Stimulated activated memory B cell treated with anti-CD40 and anti-IgM and Interleukin-4, amounts not matched to agents 10 μg/mL and 1 μg/mL and 100 μg/mL, for 72 hours (primary cell): ENCODE measurements around the gene GP9.
A peak's percentile ranks its signal among the peaks of the same experiment; 100 is the strongest.

Source experiments
- ATAC-seq: fragments of 150-1000 bp; cut with Tn5 transposase; 2 replicates; pipeline ENCODE4 v1.10.0; 2021
- H3K27ac Mint-ChIP-seq: one replicate; pipeline ENCODE4 v1.8.0; 2022; ENCODE audit warnings: mild to moderate bottlenecking, mixed read lengths
- H3K27me3 Mint-ChIP-seq: one replicate; pipeline ENCODE4 v1.8.0; 2022; ENCODE audit warnings: mixed read lengths
- H3K36me3 Mint-ChIP-seq: one replicate; pipeline ENCODE4 v1.8.0; 2022; ENCODE audit warnings: mixed read lengths
- H3K4me1 Mint-ChIP-seq: one replicate; pipeline ENCODE4 v1.8.0; 2022; ENCODE audit warnings: mixed read lengths
- H3K4me3 Mint-ChIP-seq: one replicate; pipeline ENCODE4 v1.8.0; 2022; ENCODE audit warnings: mild to moderate bottlenecking, moderate library complexity, mixed read lengths
- H3K9me3 Mint-ChIP-seq: one replicate; pipeline ENCODE4 v1.8.0; 2022; ENCODE audit warnings: mixed read lengths

GP9 gene

DNA sequence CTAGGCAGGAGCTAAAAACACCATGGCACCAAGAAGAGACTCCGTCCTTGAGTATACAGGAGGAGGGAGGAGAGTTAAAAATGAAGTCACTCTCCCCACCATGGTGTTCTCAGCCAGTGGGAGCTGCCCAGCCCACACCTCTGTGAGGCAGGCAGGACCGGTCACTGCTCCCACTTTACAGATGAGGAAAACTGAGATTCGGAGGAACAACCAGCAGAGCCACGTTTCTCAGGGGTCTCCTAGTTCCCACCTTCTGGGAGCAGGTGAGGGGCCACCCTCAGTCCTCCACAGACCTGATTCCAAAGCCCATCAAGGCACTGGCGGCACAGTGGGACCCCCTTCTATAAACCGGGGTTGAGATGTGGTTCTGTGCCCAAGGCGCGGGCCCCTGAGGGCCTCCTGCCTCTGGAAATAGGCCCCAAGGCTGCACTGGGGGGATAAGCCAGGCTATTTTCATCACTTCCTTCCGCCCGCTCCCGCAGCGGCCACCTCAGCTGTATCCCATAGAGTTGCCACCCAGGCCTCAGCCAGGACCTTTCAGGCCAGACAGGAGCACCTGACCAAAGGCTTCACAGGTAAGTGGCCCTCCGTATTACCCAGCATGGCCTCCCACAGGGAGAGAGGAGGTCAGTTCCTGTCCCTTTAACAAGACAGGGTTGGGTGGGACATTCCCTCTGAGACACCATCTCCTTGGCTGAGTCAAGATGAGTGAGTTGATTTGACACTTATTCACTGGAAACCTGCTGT is at the start of gene GP9:
GP9 (plus strand) TSS at position 504 of the 747 bp plus-strand sequence. CDS start 961 bp downstream, outside the sequence.
- no peaks in the 10 kb centered on the region for H3K36me3 Mint-ChIP-seq
- H3K4me3 Mint-ChIP-seq: no peak within 1 kb of the TSS
- H3K9me3 Mint-ChIP-seq: no peaks in the 10 kb centered on the region
- H3K27ac Mint-ChIP-seq: no peak within 1 kb of the TSS
- ATAC-seq: no peak
- H3K27me3 Mint-ChIP-seq: peaks cover 64% of the 10 kb centered on the region
- H3K4me1 Mint-ChIP-seq: peaks cover 8% of the 10 kb centered on the region

- ATAC-seq: no peak
- Mint-ChIP-seq H3K27ac (no peak overlapping the region), H3K36me3 (no peaks in the 10 kb centered on the region), H3K4me1 (peaks cover 33% of the 10 kb centered on the region), H3K27me3 (no peaks in the 10 kb centered on the region), H3K4me3 (no peak overlapping the region), H3K9me3 (no peaks in the 10 kb centered on the region)
Measured at GRCh38 chr3:129013491-129013891, 47.1 kb upstream of the GP9 start.

DNA sequence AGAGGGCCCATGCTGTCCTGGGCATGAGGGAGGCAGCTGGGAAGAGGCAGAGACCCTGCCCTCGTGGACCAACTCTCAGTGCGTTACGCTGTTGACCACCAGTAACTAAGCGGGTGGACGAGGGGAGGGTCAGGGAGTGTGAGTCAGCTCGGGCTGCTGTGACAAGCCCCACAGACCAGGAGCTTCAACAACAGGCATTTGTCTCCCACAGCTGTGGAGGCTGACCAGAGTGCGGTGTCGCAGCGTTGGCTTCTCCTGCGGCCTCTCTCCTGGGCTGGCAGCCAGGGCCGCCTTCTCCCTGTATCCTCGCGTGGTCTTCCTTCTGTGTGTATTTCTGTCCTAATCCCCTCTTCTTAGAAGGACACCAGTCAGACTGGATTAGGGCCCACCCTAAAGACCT is 46.4 kb upstream of the GP9 start:
- Mint-ChIP-seq H3K36me3 (no peaks in the 10 kb centered on the region), H3K9me3 (no peaks in the 10 kb centered on the region), H3K27me3 (no peaks in the 10 kb centered on the region), H3K27ac (no peak overlapping the region), H3K4me3 (no peak overlapping the region), H3K4me1 (peaks cover 39% of the 10 kb centered on the region)
- no peak for ATAC-seq

DNA sequence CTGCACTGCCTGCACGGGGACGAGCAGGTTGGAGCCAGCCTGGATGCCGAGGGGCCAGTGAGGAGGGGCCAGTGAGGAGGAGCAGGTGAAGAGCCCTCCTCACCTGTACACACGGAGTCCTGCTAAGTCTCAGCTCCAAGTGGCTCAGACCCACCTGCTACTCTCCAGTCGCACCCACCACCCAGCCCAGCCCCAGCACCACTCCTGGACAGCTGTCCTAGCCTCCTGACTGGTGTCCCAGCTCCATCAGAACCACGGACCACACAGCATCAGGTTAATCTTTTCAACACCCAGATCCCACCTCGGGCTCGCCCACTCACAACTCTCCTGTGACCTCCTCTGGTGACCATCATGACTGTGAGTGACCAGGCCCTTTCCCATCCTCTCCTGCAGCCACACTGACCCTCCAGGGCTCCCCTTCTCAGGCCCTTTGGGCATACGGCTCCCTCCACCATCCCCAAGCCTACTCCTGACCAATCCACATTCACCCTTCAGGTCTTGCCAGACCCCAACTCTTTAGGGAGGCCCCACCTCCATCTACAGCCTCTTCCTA is 45.7 kb upstream of the GP9 start:
- peak overlapping the region; percentile 69 for H3K27ac Mint-ChIP-seq
- H3K4me1 Mint-ChIP-seq: peaks cover 40% of the 10 kb centered on the region
- no peaks in the 10 kb centered on the region for H3K36me3 Mint-ChIP-seq
- H3K9me3 Mint-ChIP-seq: no peaks in the 10 kb centered on the region
- H3K4me3 Mint-ChIP-seq: no peak overlapping the region
- ATAC-seq: no peak
- no peaks in the 10 kb centered on the region for H3K27me3 Mint-ChIP-seq

DNA sequence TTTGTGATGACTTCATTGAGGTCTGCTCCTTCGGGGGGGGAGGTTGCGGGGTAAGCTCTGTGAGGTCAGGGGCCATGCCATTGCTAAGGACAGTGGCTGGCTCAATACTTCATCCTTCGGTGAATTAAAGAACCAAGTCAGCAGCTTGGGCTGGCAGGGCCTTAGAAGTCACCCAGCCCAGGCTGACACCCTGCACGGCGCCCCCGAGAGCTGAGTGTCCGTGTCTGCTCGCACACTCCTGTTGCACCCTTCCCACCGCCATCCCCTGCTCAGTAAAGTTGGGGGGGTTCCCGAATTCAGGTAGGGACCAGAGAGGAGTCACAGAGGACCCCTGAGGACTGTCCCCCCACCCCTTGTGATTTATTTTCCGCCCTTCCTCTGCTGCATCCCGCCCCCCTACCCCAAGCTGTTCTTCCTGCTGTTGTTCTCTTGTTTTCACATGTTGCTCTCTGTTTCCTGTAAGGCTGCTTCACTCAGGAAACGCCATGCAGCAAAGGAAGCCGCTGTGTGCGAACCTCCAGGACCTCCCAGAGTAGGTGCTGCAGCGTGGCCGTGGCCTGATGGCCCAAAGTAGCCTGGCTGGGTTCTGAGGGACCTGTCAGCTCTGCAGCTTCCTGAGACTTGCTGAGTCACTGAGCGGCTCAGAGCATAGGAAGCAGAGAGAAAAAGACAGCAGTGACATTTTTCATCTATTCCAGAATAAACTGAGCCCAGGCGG is 45.0 kb upstream of the GP9 start:
- Mint-ChIP-seq H3K27ac (peak overlapping the region; percentile 69), H3K27me3 (no peaks in the 10 kb centered on the region), H3K9me3 (no peaks in the 10 kb centered on the region), H3K36me3 (no peaks in the 10 kb centered on the region), H3K4me1 (peaks cover 40% of the 10 kb centered on the region), H3K4me3 (peak overlapping the region; percentile 7)
- ATAC-seq: no peak

GRCh38 chr3:129016356-129016719 is 44.2 kb upstream of the GP9 start:
- H3K9me3 Mint-ChIP-seq: no peaks in the 10 kb centered on the region

GRCh38 chr3:129016720-129017483 is 43.7 kb upstream of the GP9 start:
- peak; percentile 89 for ATAC-seq

More at GRCh38 chr3:129016356-129016719, 44.2 kb upstream of the GP9 start:
- H3K4me3 Mint-ChIP-seq: no peak overlapping the region
- peaks cover 40% of the 10 kb centered on the region for H3K4me1 Mint-ChIP-seq
- peak overlapping the region; percentile 69 for H3K27ac Mint-ChIP-seq
- H3K36me3 Mint-ChIP-seq: no peaks in the 10 kb centered on the region
- no peaks in the 10 kb centered on the region for H3K27me3 Mint-ChIP-seq
- ATAC-seq: peak; percentile 88

DNA sequence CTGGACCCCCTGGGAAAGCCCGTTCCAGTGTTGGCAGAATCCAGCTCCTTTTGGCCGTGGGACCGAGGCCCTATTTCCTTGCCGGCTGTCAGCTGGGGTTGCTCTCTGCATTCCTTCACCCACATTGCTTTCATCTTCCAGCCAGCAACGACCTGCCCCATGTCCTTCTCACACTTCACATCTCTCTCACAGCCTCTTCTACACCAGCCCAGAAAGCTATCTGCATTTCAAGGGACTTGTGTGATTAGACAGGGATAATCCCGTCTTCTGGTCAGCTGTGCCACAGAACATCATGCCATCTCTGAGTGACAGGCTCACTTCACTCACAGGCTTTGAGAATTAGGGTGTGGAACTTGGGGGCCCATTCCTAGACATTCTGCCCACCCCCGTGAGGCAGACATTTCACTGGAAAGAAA is 43.1 kb upstream of the GP9 start:
- H3K27ac Mint-ChIP-seq: peak overlapping the region; percentile 69
- no peaks in the 10 kb centered on the region for H3K9me3 Mint-ChIP-seq
- H3K36me3 Mint-ChIP-seq: no peaks in the 10 kb centered on the region
- peak overlapping the region; percentile 38 for H3K4me3 Mint-ChIP-seq
- no peak for ATAC-seq
- peaks cover 40% of the 10 kb centered on the region for H3K4me1 Mint-ChIP-seq
- no peaks in the 10 kb centered on the region for H3K27me3 Mint-ChIP-seq

More at GRCh38 chr3:129016720-129017483, 43.7 kb upstream of the GP9 start:
- H3K9me3 Mint-ChIP-seq: no peaks in the 10 kb centered on the region
- peaks cover 40% of the 10 kb centered on the region for H3K4me1 Mint-ChIP-seq
- peak overlapping the region; percentile 69 for H3K27ac Mint-ChIP-seq
- H3K27me3 Mint-ChIP-seq: no peaks in the 10 kb centered on the region
- H3K36me3 Mint-ChIP-seq: no peaks in the 10 kb centered on the region
- H3K4me3 Mint-ChIP-seq: no peak overlapping the region

- Mint-ChIP-seq H3K9me3 (no peaks in the 10 kb centered on the region), H3K36me3 (no peaks in the 10 kb centered on the region), H3K27me3 (no peaks in the 10 kb centered on the region), H3K4me1 (peaks cover 40% of the 10 kb centered on the region), H3K4me3 (no peak overlapping the region), H3K27ac (peak overlapping the region; percentile 55)
- ATAC-seq: no peak
Measured at GRCh38 chr3:129018271-129018670, 42.3 kb upstream of the GP9 start.

- H3K36me3 Mint-ChIP-seq: no peaks in the 10 kb centered on the region
- H3K4me1 Mint-ChIP-seq: peaks cover 40% of the 10 kb centered on the region
- no peaks in the 10 kb centered on the region for H3K27me3 Mint-ChIP-seq
Measured at GRCh38 chr3:129018751-129019150, 41.8 kb upstream of the GP9 start.

GRCh38 chr3:129019266-129019665 is 41.3 kb upstream of the GP9 start:
- Mint-ChIP-seq H3K27ac (peak overlapping the region; percentile 55), H3K36me3 (no peaks in the 10 kb centered on the region), H3K9me3 (no peaks in the 10 kb centered on the region), H3K27me3 (no peaks in the 10 kb centered on the region), H3K4me3 (no peak overlapping the region), H3K4me1 (peaks cover 40% of the 10 kb centered on the region)
- ATAC-seq: no peak

More at GRCh38 chr3:129018751-129019150, 41.8 kb upstream of the GP9 start:
- Mint-ChIP-seq H3K27ac (peak overlapping the region; percentile 55), H3K9me3 (no peaks in the 10 kb centered on the region), H3K4me3 (no peak overlapping the region)
- ATAC-seq: no peak

GRCh38 chr3:129020691-129021090 is 39.9 kb upstream of the GP9 start:
- Mint-ChIP-seq H3K9me3 (no peaks in the 10 kb centered on the region), H3K27me3 (no peaks in the 10 kb centered on the region), H3K4me1 (peaks cover 30% of the 10 kb centered on the region), H3K27ac (no peak overlapping the region), H3K4me3 (no peak overlapping the region), H3K36me3 (no peaks in the 10 kb centered on the region)
- ATAC-seq: no peak

GRCh38 chr3:129021140-129021551 is 39.4 kb upstream of the GP9 start:
- Mint-ChIP-seq H3K4me1 (peaks cover 27% of the 10 kb centered on the region), H3K4me3 (no peak overlapping the region), H3K9me3 (no peaks in the 10 kb centered on the region), H3K36me3 (no peaks in the 10 kb centered on the region), H3K27ac (no peak overlapping the region), H3K27me3 (no peaks in the 10 kb centered on the region)
- ATAC-seq: no peak

DNA sequence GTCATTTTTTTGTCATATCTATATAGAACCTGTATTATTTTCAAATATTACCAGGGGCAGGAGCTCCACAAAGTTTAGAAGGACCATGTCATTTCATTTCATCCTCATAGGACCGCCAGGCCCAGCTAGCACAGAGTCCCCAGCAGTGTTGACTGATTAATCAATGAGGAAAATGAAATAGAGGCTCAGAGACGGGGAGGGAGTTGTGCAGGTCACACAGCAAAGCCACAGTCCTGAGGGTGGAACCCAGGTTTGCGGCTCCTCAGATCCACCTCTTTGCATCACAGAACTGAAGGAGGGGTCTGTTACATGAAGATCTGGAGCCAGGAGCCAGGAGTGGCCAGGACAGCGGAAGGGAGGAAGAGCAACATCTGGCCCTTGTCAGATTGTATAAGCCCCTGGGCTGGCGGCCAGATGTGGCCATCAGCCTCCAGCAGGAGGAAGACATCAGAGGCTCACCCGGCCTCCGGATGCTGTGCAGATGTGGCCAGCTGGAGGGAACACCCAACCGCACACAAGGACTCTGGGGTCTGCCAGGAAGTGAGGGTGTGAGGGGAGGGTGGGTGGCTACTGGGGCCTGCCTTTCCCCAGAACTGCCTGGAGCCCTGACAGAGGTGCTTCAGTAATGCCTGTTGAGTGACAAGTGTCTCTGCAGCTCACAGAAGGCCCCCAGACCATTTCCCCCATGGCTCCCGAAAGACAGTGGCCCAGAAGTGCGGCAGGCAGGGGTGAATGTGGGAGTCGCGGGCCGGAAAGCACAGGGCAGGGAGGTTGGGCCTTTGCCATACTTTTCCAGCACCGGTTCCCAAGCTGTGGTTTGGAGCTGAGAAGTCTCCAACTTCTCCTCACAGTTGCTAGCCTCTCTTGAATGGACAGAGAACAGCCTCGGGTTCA is 38.2 kb upstream of the GP9 start:
- Mint-ChIP-seq H3K27me3 (no peaks in the 10 kb centered on the region), H3K27ac (peak overlapping the region; percentile 5), H3K9me3 (no peaks in the 10 kb centered on the region), H3K4me1 (peaks cover 23% of the 10 kb centered on the region), H3K36me3 (no peaks in the 10 kb centered on the region), H3K4me3 (no peak overlapping the region)
- no peak for ATAC-seq
